Thyroid gland (tissue), 4 donors: ENCODE measurements around the gene PRKRIP1. TPM values are rescaled to one million over a fixed set of nuclear protein-coding genes. Genes with fewer than 3 reads are reported as not detected.

Experiments
- DNase-seq, 2 donors: peaks; one replicate each; pipeline ENCODE4 v3.0.0-alpha.2; 2019
- H3K27ac ChIP-seq, 3 donors: fragments of 200-600 bp; sonication (generic); 1 replicate in 2 of 3; 2 replicates in 1 of 3; pipeline ENCODE4 v1.5.1; 2016 to 2019; ENCODE audit warnings: mild to moderate bottlenecking in 1 of 3, moderate library complexity in 1 of 3
- H3K27me3 ChIP-seq: fragments of 200-600 bp; sonication (generic); one replicate; pipeline ENCODE4 v1.5.1; 2019
- H3K36me3 ChIP-seq, 2 donors: fragments of 200-600 bp; sonication (generic); one replicate each; pipeline ENCODE4 v1.5.1; 2016 to 2019
- H3K4me1 ChIP-seq, 2 donors: fragments of 200-600 bp; sonication (generic); one replicate each; pipeline ENCODE4 v1.5.1; 2017 to 2019
- H3K4me3 ChIP-seq, 3 donors: fragments of 200-600 bp; sonication (generic); replicated peaks in 1 of 3; 1 replicate in 2 of 3; 2 replicates in 1 of 3; pipeline ENCODE4 v1.5.1; 2016; ENCODE audit warnings: mild to moderate bottlenecking in 1 of 3
- H3K9me3 ChIP-seq: fragments of 200-600 bp; sonication (generic); one replicate; pipeline ENCODE4 v1.5.1; 2017
- CTCF ChIP-seq, 6 experiments: fragments of 200-600 bp in 3 of 6; fragments of 450-650 bp in 3 of 6; sonication (generic) in 3 of 6; IDR thresholded peaks; one replicate each; pipeline ENCODE4 v1.5.1; 2016 to 2019; ENCODE audit warnings: antibody characterized with exemption in 6 of 6, mild to moderate bottlenecking in 2 of 6, inconsistent platforms in 1 of 6, moderate library complexity in 1 of 6
- POLR2A ChIP-seq, 2 donors: fragments of 450-650 bp; IDR thresholded peaks; one replicate each; pipeline ENCODE4 v1.6.1; 2017; ENCODE audit warnings: antibody characterized with exemption in 2 of 2, mild to moderate bottlenecking in 2 of 2, moderate library complexity in 1 of 2
- WGBS, 2 donors: methylation state at CpG; one replicate each; pipeline ENCODE4 v1.1.5; 2017; 5-methylcytosine and 5-hydroxymethylcytosine counted together
- intact Hi-C: fragments of 100-400 bp; cut with DNase I; formaldehyde crosslinking; loops from one replicate; pipeline ENCODE4 v1.15.1; 2023
- total RNA-seq, 4 donors: library from RNA; depleted of rRNA; stranded (reverse); fragments of >200 nt; gene quantifications; one replicate each; pipeline ENCODE4 v1.2.3, GENCODE V29; 2016

PRKRIP1 gene
- total RNA-seq, 4 donors from 2014 or later: 31.8 to 43.7 (median 37.7) TPM

GRCh38 chr7:102409340-102409739 lies 13.2 kb downstream of the PRKRIP1 start:
- TF ChIP-seq POLR2A (IDR thresholded peaks at IDR 0.05): no peak
- TF ChIP-seq CTCF (IDR thresholded peaks at IDR 0.05): no peak
- Histone ChIP-seq H3K9me3 (no peaks in the 10 kb centered on the region), H3K36me3 (peaks cover 43 to 53% of the 10 kb centered on the region in 2 donors), H3K4me3 (no peak overlapping the region), H3K27me3 (no peaks in the 10 kb centered on the region), H3K27ac (no peak overlapping the region), H3K4me1 (peaks cover 0 to 4% of the 10 kb centered on the region in 2 donors)
- no peak for DNase-seq
- 92 to 100% methylated on average over 4 of the region's 4 CpGs for WGBS, 2 donors
- intact Hi-C loops: no loop called here

GRCh38 chr7:102410123-102410522 lies 14.0 kb downstream of the PRKRIP1 start:
- peaks cover 40 to 52% of the 10 kb centered on the region in 2 donors for H3K36me3 ChIP-seq
- WGBS, 2 donors: 78 to 88% methylated on average over 6 of the region's 6 CpGs

GRCh38 chr7:102410918-102411317 lies 14.8 kb downstream of the PRKRIP1 start:
- intact Hi-C loops: no loop called here
- Histone ChIP-seq H3K36me3 (peaks cover 32 to 46% of the 10 kb centered on the region in 2 donors), H3K4me3 (no peak overlapping the region), H3K27me3 (no peaks in the 10 kb centered on the region), H3K27ac (no peak overlapping the region), H3K4me1 (peaks cover 0 to 7% of the 10 kb centered on the region in 2 donors), H3K9me3 (no peaks in the 10 kb centered on the region)
- DNase-seq: no peak
- 97% methylated on average over 5 of the region's 5 CpGs for WGBS, 2 donors
- TF ChIP-seq CTCF (IDR thresholded peaks at IDR 0.05) (no peak), POLR2A (IDR thresholded peaks at IDR 0.05) (no peak)

More at GRCh38 chr7:102410123-102410522, 14.0 kb downstream of the PRKRIP1 start:
- Histone ChIP-seq H3K4me1 (peaks cover 0 to 4% of the 10 kb centered on the region in 2 donors), H3K9me3 (no peaks in the 10 kb centered on the region), H3K27ac (no peak overlapping the region), H3K4me3 (no peak overlapping the region), H3K27me3 (no peaks in the 10 kb centered on the region)
- TF ChIP-seq CTCF (IDR thresholded peaks at IDR 0.05): no peak
- TF ChIP-seq POLR2A (IDR thresholded peaks at IDR 0.05): no peak
- intact Hi-C loops: no loop called here
- DNase-seq: no peak

- Histone ChIP-seq H3K27ac (no peak overlapping the region), H3K4me1 (peaks cover 0 to 7% of the 10 kb centered on the region in 2 donors), H3K9me3 (no peaks in the 10 kb centered on the region), H3K36me3 (peaks cover 23 to 30% of the 10 kb centered on the region in 2 donors), H3K4me3 (no peak overlapping the region), H3K27me3 (no peaks in the 10 kb centered on the region)
- intact Hi-C loops: no loop called here
- DNase-seq: peak; percentile 60 to 68
- 62 to 70% methylated on average over 6 of the region's 6 CpGs for WGBS, 2 donors
- TF ChIP-seq CTCF (IDR thresholded peaks at IDR 0.05): peak in 5 of 6 experiments; percentile 17 to 49 (median 44)
- TF ChIP-seq POLR2A (IDR thresholded peaks at IDR 0.05): no peak
Measured at GRCh38 chr7:102412548-102412947, 16.4 kb downstream of the PRKRIP1 start.

GRCh38 chr7:102413091-102413490 lies 16.9 kb downstream of the PRKRIP1 start:
- TF ChIP-seq CTCF (IDR thresholded peaks at IDR 0.05) (no peak), POLR2A (IDR thresholded peaks at IDR 0.05) (no peak)
- H3K4me1 ChIP-seq: peaks cover 0 to 7% of the 10 kb centered on the region in 2 donors
- H3K9me3 ChIP-seq: no peaks in the 10 kb centered on the region
- no peaks in the 10 kb centered on the region for H3K27me3 ChIP-seq
- intact Hi-C loops: no loop called here
- H3K4me3 ChIP-seq: no peak overlapping the region
- H3K27ac ChIP-seq: no peak overlapping the region
- DNase-seq: no peak
- H3K36me3 ChIP-seq: peaks cover 18 to 26% of the 10 kb centered on the region in 2 donors
- WGBS, 2 donors: 82 to 89% methylated on average over 4 to 5 of the region's 5 CpGs
